HG03571 (cell line): Measurements from ENCODE around the gene TMEM143.
"Not testable (repeated sequence)": the region's sequence is repeated elsewhere in the genome, so short reads cannot be mapped to it uniquely, and the experiment has no call there.

Experiments
- ATAC-seq: cut with Tn5 transposase; IDR thresholded peaks from one replicate; pipeline ENCODE4 v1.9.1; 2021; ENCODE audit not compliant: unreplicated experiment

The TMEM143 gene

DNA sequence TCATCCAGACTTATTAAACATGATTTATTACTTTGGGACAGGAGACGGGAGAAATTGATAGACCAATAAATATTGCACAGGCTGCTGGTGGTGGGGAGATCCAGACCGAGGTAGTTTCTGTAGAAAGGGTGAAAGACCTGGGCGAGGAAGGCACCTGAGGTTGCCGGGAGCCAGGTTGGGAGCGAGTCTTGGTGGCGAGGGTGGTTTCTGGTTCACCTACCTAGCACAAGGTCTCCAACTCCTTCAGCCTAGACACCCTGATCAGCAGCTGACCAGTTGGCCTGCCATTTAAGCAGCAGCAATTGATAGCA is 31.4 kb downstream of the TMEM143 start:
- no peak for ATAC-seq

DNA sequence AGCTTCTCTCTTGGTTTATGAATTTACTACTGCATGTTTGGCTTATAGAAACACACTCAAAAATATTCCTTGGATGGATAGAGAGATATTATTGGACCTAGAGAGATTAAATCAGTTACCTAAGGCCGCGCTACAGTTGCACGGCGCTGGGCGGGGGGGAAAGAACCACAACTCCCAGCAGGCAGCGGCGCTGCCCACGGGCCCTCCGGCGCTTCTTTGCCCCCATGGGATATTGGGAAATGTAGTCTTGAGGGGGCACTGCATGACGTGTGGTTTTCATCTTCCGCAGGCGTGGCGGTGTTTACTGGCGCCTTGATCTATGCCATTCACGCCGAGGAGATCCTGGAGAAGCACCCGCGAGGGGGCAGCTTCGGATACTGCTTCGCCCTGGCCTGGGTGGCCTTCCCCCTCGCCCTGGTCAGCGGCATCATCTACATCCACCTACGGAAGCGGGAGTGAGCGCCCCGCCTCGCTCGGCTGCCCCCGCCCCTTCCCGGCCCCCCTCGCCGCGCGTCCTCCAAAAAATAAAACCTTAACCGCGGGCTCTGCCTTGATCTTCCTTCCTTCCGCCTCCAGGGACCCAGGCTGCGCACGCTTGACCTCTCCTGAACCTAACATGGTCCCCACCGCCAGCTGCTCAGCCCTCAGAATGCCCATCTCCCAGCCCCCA is 33.6 kb downstream of the TMEM143 start:
- ATAC-seq = no peak

DNA sequence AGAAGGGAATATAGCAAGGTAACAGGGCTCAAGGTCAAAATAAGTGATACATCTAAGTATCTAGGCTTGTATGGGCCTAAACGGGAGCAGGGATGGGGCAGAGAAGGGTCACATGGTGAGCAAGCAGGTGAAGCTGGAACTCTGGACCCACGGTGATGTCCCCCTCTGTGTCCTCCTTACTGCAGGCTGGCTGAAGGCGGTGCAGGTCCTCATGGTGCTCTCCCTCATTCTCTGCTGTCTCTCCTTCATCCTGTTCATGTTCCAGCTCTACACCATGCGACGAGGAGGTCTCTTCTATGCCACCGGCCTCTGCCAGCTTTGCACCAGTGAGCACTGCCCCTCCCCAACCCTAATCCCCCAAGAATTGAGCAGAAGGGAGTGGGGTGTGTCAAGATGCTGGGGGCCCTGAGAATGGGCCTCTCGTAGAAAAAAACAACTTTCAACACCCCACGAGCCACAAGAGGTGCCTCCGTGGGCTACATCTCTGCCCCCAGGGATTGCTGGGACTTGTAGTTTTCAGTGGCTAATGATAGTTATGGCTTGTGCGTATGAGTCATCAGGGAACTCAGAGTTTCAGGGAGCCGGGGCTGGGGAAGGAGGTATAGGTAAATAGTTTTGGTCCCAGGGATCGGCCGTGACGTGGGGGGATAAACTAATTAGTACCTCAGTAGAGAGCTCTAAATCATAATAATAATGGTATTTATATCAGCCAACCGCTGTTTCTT is 34.4 kb downstream of the TMEM143 start:
- no peak for ATAC-seq

DNA sequence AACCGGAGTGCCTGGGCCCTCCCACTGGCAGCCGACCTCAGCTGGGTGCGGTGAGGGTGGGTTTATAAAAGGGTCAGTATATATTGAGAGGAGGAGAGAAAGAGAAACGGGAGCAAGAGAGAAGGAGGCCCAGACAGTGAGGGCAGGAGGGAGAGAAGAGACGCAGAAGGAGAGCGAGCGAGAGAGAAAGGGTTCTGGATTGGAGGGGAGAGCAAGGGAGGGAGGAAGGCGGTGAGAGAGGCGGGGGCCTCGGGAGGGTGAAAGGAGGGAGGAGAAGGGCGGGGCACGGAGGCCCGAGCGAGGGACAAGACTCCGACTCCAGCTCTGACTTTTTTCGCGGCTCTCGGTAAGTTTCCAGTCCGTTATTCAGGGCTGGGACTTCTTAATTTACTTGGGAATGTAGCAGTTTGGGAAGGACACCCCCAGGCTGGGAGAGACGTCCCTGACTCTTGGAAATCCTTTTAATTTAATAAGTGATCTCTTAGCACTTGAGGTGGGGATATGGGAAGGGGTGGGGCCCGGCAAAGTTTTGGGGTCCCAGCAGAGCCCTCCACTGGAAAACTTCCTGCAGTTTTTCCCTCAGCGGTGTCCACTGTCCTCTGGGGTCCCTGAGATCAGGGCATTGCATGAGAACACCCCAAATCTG is 38.4 kb downstream of the TMEM143 start, which contains the start of gene EMP3:
Gene EMP3 (plus strand): TSS at position 288 of the 646 bp plus-strand sequence. CDS start 1,293 bp downstream, outside the sequence.
- ATAC-seq = no peak

DNA sequence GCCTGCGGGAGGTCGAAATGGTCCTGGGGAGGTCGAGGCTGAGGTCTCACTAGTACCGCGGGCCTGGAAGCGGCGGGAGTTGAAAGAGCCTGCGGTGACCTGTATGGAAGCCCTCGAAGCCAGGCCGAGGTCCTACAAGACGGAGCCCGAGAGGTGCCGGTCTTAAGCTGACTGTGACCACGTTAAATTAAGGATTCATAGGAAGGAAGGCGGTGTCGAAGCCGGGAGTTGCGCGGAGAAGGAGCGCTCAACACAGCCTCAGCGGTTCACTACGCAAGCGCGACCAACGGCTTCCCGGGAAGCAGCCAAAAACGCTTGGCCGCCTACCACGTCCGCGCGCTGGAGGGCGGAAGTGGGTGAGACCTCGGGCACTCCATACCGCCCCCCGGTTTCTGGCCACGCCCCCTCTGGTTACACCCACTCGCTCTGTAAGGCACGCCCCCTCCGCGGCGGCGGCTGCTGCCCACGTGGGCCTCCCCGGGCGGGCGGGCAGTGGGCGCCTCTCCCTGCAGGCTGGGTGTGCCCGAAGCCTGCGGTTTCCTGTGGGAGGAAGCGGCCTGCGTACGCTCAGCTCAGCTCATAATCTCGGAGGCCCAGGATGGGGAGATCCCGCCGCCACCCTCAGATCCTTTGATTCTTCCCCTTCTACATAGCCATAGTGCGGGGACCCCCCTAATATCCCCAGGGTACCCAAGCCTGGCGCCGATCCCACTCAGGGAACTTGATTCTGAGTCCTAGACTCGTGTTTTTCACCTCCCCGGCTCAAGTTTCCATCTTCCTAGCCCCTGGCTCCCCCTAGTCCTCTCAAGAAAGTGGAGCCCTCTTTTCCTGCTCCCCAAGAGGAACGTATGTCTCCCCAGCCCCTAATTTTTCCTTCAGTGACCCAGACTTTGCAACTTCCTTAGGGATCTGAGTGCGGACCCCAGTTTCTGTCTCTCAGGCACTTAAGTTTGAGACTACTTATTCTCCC is 41.8 kb downstream of the TMEM143 start:
- peak; percentile 63 for ATAC-seq

DNA sequence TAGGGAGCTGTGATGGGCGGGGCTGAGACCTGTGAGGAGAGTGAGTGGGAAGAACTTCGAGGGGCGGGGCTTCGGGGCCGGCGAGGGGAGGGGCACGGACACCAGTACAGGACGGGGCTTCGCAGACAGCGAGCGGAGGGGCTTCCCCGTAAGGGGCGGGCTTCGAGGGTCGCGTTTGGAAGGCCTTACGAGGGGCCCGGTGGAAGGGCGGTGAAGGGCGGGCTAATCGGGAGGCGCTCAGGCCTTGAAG is 42.4 kb downstream of the TMEM143 start:
- peak; percentile 42 for ATAC-seq

DNA sequence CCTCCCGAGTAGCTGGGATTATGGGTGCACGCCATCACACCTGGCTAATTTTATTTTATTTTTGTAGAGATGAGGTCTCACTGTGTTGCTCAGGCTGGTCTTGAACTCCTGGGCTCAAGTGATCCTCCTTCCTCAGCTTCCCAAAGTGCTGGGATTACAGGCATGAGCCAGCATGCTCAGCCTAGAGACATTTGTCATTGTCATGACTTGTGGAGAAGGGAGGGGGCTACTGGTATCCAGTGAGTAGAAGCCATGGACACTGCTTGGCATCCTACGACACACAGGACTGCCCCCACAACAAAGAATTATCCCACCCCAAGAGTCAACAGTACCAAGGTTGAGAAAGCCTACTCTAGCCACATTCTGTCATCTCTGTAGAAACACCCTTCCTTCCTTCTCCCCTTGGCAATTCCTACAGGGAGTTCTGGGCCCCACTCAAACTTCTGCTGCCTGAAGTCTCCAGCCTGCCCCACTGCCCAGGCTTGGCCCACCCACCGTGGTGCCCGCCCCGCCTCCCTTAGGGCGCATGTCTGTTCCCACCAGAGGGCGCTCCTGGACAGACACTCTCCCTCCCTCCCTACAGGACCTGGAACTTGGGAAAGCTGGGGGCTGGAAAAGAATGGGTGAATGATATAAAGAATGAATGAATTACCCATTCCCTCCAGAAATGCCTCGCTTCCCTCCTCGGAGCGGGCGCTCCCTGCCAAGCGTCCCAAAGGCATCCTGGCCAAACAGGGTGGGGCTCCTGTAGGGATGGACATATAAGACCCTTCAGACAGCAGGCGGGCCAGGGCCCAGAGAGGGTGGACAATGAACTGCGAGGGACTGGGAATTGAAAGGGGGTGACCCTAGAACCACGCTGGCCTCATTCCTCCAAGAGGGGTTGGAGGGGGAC is 43.8 kb downstream of the TMEM143 start:
- ATAC-seq = no peak

DNA sequence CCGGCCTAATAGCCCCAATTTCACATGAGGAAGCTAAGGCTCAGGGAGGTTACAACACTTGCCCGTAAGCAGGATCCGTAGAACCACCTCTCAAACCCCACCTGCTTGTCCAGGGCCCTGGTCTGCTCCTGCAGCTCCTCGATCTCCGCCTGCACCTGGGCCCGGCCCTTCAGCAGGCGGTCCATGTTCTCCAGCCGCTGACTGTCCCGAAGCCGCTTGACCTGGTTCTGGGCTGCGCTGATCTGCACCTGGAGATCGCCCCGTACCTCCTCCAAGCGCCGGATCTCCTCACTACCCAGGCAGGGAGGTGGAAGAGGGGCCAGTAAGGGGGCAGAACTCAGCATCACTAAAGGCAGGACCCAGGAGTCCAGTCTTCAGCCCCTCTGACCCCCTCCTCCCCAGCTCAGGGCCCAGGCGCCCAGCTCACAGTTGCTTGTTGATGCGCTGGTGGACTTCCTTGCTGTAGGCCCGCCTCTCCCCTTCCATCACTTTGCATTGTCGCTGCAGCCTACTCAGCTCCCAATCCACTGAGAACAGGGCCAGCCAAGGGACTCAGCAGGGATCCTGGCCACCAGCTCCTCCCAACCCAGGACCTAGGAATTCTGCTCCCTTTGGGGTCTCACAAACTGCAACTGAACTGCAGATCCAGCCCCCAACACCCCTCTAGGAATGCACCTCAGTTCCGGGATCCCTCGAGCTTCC is 45.3 kb downstream of the TMEM143 start:
- ATAC-seq = no peak

DNA sequence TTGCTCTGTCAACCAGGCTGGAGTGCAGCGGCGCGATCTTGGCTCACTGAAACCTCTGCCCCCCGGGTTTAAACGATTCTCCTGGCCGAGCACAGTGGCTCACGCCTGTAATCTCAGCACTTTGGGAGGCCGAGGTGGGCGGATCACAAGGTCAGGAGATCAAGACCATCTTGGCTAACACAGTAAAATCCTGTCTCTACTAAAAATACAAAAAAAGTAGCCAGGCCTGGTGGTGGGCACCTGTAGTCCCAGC is 46.1 kb downstream of the TMEM143 start:
- not testable (repeated sequence) for ATAC-seq

DNA sequence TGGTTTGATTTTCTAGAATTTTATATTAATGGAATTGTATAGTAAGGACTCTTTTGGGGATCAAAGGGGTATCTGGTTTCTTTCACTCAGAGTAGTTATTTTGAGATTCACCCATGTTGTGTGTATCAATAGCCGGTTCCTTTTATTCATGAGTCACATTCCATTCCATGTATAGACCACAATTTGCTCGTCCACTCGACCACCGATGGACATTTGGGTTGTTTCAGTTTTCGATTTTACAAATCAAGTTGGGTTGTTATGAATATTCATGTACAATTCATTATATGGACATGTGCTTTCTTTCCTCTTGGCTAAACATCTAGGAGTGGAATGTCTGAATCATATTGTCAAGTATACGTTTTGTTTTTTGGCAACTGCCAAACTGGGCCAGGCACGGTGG is 48.0 kb downstream of the TMEM143 start:
- ATAC-seq = no peak

DNA sequence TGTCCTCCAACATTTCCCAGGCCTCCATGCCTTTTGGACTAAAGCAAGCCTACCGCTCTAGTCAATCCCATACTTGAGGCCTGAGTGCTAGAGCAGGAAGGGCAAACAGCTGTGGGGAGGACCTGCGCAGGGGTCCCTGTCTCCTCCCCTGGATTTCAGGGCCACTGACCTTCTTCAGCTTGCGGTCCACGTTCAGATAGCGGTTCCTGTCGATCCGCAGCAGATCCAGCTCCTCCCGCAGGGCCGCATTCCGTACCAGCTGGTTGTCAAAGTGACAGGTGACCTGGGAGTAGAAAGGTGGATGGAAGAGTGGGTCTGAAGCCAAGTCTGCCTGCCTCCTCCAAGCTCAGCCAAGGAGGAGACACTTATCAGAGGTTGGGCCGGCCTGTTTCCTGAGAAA is 52.4 kb downstream of the TMEM143 start:
- ATAC-seq = no peak

DNA sequence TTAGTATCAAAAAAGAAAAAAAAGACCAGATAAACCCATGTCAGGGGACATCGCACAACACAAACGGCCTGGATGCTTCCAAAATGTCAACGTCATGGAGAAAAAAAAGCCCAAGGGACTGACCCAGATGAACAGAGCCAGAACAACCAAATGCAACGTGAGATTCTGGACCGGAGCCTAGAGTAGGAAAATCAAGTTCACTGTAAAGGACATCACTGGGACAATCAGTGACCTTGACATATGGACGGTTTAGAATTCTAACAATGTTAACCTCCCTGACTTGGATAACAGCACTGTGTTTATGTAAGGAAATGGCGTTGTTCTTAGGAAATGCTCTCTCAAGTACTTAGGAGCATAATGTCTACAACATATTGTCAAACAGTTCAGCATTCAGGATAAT is 53.5 kb downstream of the TMEM143 start:
- no peak for ATAC-seq

DNA sequence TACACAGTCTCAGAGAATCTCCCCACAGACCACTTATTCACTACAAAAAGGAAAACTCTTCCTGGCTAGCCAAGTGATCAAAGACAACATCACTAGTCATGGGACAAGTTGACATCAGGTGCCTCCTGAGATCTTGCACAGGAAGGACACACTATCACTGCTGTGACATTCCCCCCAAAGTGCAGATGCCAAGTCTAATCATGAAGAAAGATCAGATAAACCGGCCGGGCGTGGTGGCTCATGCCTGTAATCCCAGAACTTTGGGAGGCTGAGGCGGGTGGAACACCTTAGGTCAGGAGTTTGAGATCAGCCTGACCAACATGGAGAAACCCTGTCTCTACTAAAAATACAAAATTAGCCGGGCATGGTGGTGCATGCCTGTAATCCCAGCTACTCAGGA is 54.0 kb downstream of the TMEM143 start:
- not testable (repeated sequence) for ATAC-seq

DNA sequence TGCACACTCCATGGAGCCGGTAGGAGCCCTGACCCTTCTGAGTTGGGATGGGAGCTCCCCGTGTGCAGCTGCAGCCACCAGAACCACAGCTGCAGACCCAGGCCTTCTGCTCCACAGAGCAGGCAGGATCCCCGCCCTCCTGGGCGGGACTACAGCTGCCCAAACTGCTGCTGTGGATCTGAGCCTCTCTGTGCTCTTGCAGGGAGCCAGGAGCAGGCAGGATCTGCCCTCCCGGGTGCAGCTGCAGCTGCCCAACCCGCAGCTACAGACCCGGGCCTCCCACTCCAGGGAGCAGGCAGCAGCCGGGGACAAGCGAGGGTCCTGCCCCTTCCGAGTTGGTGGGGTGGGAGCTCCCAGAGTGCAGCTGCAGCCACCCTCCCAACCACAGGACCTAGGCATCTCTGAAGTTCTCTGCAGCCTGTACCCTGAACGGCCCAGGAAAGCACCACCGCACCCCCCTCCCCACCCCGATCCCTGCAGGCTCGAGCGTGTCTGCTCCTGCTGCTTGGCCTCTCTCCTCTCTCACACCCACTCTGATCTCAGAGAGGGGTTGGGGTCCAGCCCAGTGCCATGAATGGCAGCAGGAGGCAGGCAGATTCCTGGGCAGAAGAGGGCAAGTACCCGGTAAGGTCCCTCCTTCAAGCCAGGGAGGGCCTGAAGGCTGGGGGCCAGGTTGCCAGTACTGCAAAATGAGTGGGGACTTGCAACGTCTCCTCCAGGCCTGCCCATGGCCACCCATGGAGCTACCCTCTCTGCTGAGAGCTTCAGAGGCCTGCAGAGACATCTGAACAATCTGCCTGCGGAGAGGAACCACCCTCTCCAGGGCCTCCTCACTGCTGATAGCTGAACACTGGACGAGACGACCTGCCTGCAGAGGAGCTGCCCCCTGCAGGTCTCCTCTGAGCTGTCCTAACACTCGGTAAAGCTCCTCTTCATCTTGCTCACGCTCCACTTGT is 54.8 kb downstream of the TMEM143 start:
- no peak for ATAC-seq

DNA sequence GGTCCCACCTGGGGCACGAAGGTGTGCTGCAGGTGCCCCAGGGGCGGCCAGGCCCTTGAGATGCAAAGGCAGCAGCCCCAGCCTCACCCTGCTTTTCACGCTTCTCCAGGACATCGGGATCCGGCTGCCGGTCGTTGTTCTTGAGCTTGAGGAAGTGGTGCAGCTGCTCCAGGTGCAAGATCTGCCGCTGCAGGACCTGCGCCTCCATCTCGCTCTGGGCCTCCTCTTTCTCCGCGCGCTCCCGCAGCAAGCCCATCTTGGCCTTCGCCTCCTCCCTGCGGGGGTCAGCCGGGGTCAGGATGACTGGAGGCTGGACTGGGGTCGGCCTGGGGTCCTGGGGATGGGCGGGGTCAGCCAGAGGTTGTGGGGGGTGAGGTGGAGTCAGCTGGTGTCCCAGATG is 59.9 kb downstream of the TMEM143 start:
- no peak for ATAC-seq

DNA sequence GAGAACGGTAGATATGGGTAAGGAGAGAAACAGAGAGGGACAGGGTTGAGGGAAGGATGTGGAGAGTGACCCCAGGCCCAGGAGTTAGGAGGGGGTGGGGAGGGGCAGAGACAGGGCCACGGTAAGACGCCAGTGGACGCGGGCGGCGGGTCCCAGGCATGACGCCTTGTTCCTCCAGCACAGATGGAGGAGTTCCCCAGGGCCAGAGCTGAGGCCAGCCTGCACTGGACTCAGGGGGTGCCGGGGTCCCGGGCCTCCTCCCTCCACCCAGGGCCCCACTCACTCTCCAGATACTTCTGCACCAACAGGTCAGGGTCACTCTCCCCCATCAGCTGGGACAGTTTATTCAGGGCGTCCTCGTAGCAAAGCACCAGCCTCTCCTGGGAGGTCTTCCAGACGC is 60.4 kb downstream of the TMEM143 start:
- ATAC-seq = no peak

DNA sequence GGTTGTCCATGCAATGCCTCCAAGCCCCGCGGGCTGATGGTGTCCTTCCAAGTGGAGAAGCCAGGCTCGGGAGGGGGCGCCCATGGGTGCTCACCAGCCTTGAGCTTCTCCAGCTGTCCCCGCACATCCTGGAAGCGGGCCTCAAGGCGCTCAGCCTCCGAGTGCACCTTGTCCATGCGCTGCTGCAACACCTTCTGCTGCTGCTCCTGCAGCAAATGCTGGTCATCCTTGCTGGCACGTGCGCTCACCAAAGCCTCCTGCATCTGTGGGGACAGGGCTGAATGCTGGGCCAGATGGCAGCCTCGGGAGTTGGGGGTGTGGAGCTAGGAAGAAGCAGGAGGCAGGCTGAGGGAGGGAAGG is 61.2 kb downstream of the TMEM143 start:
- ATAC-seq = no peak

DNA sequence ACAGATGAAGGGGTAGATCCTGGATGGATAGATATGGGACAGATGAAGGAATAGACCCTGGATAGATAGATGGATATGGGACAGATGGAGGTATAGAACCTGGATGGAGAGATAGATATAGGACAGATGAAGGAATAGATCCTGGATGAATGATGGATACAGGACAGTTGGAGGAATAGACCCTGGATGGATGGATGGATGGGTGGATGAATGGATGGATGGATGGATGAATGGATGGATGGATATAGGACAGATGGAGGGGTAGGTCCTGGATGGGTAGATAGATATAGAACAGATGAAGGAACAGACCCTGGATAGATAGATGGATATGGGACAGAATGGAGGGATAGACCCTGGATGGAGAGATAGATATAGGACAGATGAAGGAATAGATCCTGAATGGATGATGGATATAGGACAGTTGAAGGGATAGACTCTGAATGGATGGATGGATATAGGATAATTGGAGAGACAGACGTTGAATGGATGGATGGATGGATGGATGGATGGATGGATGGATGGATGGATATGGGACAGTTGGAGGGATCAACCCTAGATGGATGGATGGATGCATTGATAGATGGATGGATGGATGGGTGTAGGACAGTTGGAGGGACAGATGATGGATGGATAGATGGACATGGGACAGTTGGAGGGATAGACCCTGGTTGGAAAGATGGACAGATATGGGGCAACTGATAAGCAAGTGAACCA is 61.7 kb downstream of the TMEM143 start:
- ATAC-seq = no peak
